Ovary (tissue), 9 donors: Measurements from ENCODE around the gene ITGB2. TPM values are rescaled to one million over a fixed set of nuclear protein-coding genes. Genes with fewer than 3 reads are reported as not detected.

Source experiments
- DNase-seq, 5 donors: peaks; one replicate each; pipeline ENCODE4 v3.0.0-alpha.2; 2019 to 2020
- H3K27ac ChIP-seq, 2 donors: fragments of 200-600 bp; one replicate each; pipeline versions ENCODE4 v1.5.1 to v1.8.0; 2019 to 2022
- H3K27me3 ChIP-seq: fragments of 200-600 bp; one replicate; pipeline ENCODE4 v1.8.0; 2022
- H3K36me3 ChIP-seq: fragments of 200-600 bp; sonication (generic); one replicate; pipeline ENCODE4 v1.5.1; 2019
- H3K4me1 ChIP-seq: one replicate; pipeline ENCODE4 v1.8.1; 2013; ENCODE audit warnings: mild to moderate bottlenecking, moderate library complexity; ENCODE audit not compliant: insufficient read depth
- H3K4me3 ChIP-seq: fragments of 200-600 bp; sonication (generic); one replicate; pipeline ENCODE4 v1.5.1; 2017
- H3K9me3 ChIP-seq, 2 donors: fragments of 200-600 bp in 1 of 2; sonication (generic) in 1 of 2; one replicate each; pipeline versions ENCODE4 v1.5.1 to v1.8.1; 2013 to 2019; ENCODE audit warnings: mild to moderate bottlenecking in 1 of 2, moderate library complexity in 1 of 2
- CTCF ChIP-seq, 3 donors: fragments of 450-650 bp in 2 of 3; fragments of 200-600 bp in 1 of 3; IDR thresholded peaks; one replicate each; pipeline versions ENCODE4 v1.5.1 to v1.8.0; 2016 to 2022; ENCODE audit warnings: antibody characterized with exemption in 3 of 3, mild to moderate bottlenecking in 1 of 3
- EP300 ChIP-seq: sonication (generic); formaldehyde crosslinking; IDR thresholded peaks from one replicate; pipeline ENCODE4 v1.6.1; 2017; ENCODE audit warnings: antibody characterized with exemption
- POLR2A ChIP-seq: fragments of 450-650 bp; IDR thresholded peaks from one replicate; pipeline ENCODE4 v1.6.1; 2017; ENCODE audit warnings: antibody characterized with exemption, mild to moderate bottlenecking, moderate library complexity
- WGBS, 3 donors: extraction: QIAGEN DNeasy Blood & Tissue Kit in 1 of 3; methylation state at CpG; one replicate each; pipeline versions ENCODE4 v1.1.5 to v1.1.7; 2013 to 2017; 5-methylcytosine and 5-hydroxymethylcytosine counted together
- intact Hi-C, 4 donors: fragments of 100-400 bp; cut with DNase I; formaldehyde crosslinking; loops; one replicate each; pipeline versions ENCODE4 v1.11.0 to v1.15.1; 2022 to 2023
- polyA plus RNA-seq, 2 donors: library from polyadenylated mRNA; stranded (reverse); fragments of 200-250 nt in 1 of 2; fragments of 350-450 nt in 1 of 2; fragmentation: Illumina TruSeq in 1 of 2; extraction: RNeasy Lipid Tissue Mini Kit (QIAGEN cat#74804) in 1 of 2; gene quantifications; one replicate each; pipeline ENCODE4 v1.2.3, GENCODE V29; 2013 to 2014
- total RNA-seq, 7 donors: library from RNA; depleted of rRNA in 2 of 7; stranded (reverse); fragments of >200 nt in 2 of 7; fragmentation: NEBNext Ultra II Directional in 3 of 7; extraction: Animal tissue kit (Norgen Biotek cat#: 25700) in 3 of 7; gene quantifications; one replicate each; pipeline versions ENCODE4 v1.1.0 to v1.2.4, GENCODE V29; 2016 to 2023
- donor health status: DM: no; HTN: no; CAD: no; lungs with moderate emphysema.
- donor health status: DM: no; HTN: no; CAD: no.
- donor health status: Bipolar disorder and iron deficiency.
- donor health status: DM: yes; HTN: yes; CAD: no.
- donor health status: DM: no; HTN: no; CAD: no.
- donor health status: DM: yes; HTN: yes; CAD: no.

Gene ITGB2
- total and polyA plus RNA-seq, 9 donors: 9.6 to 58.3 (median 17.6) TPM

DNA sequence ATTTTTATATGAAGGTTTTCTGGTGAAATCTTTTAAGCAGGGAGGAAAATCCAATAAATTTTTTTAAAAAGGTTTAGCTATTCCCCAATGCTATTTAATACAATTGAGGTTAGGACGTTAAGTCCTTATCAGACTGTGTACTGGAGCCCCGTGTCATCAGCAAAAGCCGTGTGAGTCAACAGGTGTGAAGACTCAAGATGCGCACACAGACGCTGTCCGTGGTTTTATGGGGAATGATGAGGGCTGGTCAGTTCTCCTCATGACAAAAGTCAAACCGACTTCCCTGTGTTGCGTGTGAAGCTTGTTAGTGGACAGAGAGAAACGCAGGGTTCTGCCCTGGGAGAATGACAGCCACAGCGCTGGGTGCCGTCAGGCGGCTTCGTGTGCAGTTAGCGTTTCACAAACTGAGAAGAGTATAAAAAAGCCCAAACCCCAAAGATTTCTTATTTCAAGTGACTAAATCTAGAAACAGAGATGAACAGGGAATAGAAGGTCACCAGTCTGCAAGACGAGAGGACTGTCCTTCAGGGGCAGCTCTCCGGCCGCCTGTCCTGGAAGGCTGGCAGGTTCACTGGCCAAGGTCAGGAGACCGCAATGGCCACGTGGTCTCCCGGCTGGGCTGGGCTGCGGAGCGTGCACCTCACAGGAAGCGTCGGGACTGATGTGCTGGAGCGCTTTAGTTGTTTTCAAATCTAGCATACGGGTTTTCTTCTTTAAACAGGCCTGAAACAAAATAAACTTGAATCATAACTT lies 69.6 kb downstream of the ITGB2 start:
- 65 to 75% (median 73%) methylated on average over 26 of the region's 26 CpGs for WGBS, 3 donors
- Histone ChIP-seq H3K4me1 (no peaks in the 10 kb centered on the region), H3K9me3 (no peaks in the 10 kb centered on the region), H3K36me3 (no peaks in the 10 kb centered on the region), H3K4me3 (no peak overlapping the region), H3K27me3 (no peaks in the 10 kb centered on the region), H3K27ac (no peak overlapping the region)
- intact Hi-C loops: no loop called here
- peak in 1 of 5 donors; percentile 32 for DNase-seq
- TF ChIP-seq POLR2A (no peak), CTCF (IDR thresholded peaks at IDR 0.05) (no peak), EP300 (no peak)

DNA sequence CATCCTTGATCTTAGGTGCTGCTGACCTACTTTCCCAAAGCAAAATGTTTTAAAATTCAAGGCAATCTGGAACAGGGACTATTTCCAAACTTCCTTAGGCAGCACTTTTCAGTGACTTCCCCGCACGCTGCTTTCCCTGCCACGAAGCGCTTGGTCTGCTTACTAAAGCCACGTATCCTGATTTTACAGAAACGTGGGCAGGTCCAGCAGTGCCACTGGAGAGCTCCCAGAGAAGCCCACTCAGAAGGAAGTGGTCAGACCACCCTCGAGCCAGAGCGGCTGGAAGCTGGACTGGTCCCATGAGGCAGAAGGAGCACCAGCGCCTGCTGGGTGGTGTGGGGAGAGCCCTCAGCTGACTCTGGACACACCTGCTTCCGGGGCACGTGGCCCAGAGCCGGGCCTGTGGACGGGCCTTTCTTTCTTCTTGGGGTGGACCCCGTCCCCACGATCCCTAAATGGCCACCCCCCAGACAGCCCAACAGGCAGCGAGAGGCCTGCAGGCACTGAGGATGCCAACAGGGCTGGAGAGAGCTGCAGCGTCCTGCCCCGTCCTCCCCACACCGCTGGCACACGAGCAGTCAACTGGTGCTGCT lies 70.4 kb downstream of the ITGB2 start:
- WGBS, 3 donors: 89 to 91% (median 89%) methylated on average over 20 of the region's 20 CpGs
- Histone ChIP-seq H3K27me3 (no peaks in the 10 kb centered on the region), H3K9me3 (no peaks in the 10 kb centered on the region), H3K36me3 (no peaks in the 10 kb centered on the region), H3K4me1 (peaks cover 3% of the 10 kb centered on the region), H3K27ac (no peak overlapping the region), H3K4me3 (no peak overlapping the region)
- TF ChIP-seq EP300: no peak
- intact Hi-C loops: no loop called here
- DNase-seq: peak in 1 of 5 donors; percentile 36

DNA sequence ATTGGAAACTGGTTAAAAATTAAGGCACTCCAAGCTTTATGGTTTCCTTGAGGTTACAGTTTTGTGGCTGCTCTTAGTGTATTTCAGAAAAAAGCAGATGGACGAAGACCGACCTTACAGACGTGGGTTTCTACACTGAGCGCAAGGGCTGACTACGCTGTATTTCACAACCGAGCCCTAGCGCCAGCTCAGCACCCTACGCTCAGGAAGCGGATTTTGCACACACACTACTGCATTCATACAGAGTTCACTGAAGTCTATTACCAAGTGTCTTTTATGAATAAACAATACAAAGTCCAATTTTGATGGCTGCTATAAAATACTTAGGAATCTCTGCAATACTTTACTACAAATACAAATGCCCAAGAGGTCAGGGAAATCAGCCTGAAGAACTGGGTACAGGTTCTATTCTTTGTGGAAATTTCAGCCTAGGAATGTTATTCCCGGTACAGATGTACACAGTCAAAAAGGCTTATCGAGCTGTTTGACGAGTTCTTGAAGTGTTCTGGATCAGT lies 71.0 kb downstream of the ITGB2 start:
- intact Hi-C loops: no loop called here
- H3K4me1 ChIP-seq: peaks cover 3% of the 10 kb centered on the region
- H3K27me3 ChIP-seq: no peaks in the 10 kb centered on the region
- H3K27ac ChIP-seq: no peak overlapping the region
- H3K36me3 ChIP-seq: no peaks in the 10 kb centered on the region
- no peak overlapping the region for H3K4me3 ChIP-seq
- TF ChIP-seq EP300 (no peak), POLR2A (no peak), CTCF (IDR thresholded peaks at IDR 0.05) (no peak)
- no peaks in the 10 kb centered on the region for H3K9me3 ChIP-seq
- DNase-seq: peak in 1 of 5 donors; percentile 14
- WGBS, 3 donors: 95 to 96% (median 95%) methylated on average over 12 of the region's 12 CpGs

DNA sequence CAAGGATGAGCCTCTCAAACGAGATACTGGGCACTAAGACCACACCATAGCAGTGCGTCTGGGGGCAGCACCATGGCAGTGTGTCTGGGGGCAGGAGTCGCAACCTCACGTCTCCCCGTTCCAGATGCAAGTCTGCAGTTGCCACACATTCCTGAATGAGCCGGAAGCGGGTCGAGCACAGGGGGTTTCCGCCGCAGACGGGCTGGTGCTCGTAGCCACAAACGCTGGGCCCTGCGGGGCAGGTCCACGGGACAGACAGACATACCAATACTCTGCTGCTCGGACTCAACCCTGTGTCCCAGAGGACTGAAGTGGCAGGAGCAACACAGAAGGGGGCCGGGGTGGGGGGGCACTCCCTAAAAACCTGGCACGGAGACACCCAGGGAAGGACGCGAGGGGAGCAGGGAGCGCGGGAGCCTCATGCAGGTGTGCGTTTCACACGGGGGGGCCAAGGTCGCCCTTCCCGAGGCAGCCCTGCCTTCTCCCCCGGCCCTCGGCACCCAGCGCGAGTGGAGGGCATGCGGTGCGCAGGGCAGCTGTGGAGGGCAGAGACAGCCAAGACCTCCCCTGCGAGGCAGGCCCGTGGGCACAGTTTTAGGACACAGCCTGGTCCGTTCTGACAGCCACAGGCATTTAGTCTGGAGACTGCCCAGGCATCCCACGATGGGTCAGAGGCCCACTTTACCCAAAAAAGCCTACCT lies 71.7 kb downstream of the ITGB2 start:
- Histone ChIP-seq H3K27me3 (no peaks in the 10 kb centered on the region), H3K4me1 (peaks cover 3% of the 10 kb centered on the region), H3K27ac (no peak overlapping the region), H3K9me3 (no peaks in the 10 kb centered on the region), H3K36me3 (no peaks in the 10 kb centered on the region), H3K4me3 (no peak overlapping the region)
- peak in 1 of 5 donors; percentile 30 for DNase-seq
- TF ChIP-seq POLR2A: no peak
- TF ChIP-seq EP300: no peak
- no peak for TF ChIP-seq CTCF (IDR thresholded peaks at IDR 0.05)
- intact Hi-C loops: no loop called here
- WGBS, 3 donors: 83 to 92% (median 89%) methylated on average over 36 of the region's 36 CpGs
